Right lobe of liver (tissue), 6 donors: Measurements from ENCODE around the gene TBX2. TPM values are rescaled to one million over a fixed set of nuclear protein-coding genes. Genes with fewer than 3 reads are reported as not detected.
"Not testable (repeated sequence)": the region's sequence is repeated elsewhere in the genome, so short reads cannot be mapped to it uniquely, and the experiment has no call there.

Source experiments
- ATAC-seq, 4 donors: fragments of 200-7000 bp; cut with Tn5 transposase; one replicate each; pipeline ENCODE4 v1.9.1; 2020; ENCODE audit warnings: mild to moderate bottlenecking in 4 of 4, moderate library complexity in 4 of 4
- DNase-seq, 3 donors: peaks; one replicate each; pipeline ENCODE4 v3.0.0-alpha.2; 2020
- H3K27ac ChIP-seq, 3 donors: fragments of 200-600 bp; one replicate each; pipeline ENCODE4 v1.8.0; 2022
- H3K27me3 ChIP-seq, 2 donors: fragments of 200-600 bp; one replicate each; pipeline ENCODE4 v1.8.0; 2022
- H3K36me3 ChIP-seq, 4 donors: fragments of 200-600 bp; sonication (generic) in 1 of 4; one replicate each; pipeline versions ENCODE4 v1.5.1 to v1.8.0; 2017 to 2022; ENCODE audit warnings: control low read depth in 1 of 4
- H3K4me1 ChIP-seq, 4 donors: fragments of 200-600 bp; sonication (generic) in 1 of 4; one replicate each; pipeline versions ENCODE4 v1.5.1 to v1.8.0; 2017 to 2022; ENCODE audit warnings: control low read depth in 1 of 4
- H3K4me3 ChIP-seq, 3 donors: fragments of 200-600 bp; one replicate each; pipeline ENCODE4 v1.8.0; 2022
- H3K9me3 ChIP-seq, 4 donors: fragments of 200-600 bp; sonication (generic) in 1 of 4; one replicate each; pipeline versions ENCODE4 v1.5.1 to v1.8.0; 2017 to 2022; ENCODE audit warnings: control low read depth in 1 of 4
- POLR2A ChIP-seq: fragments of 450-650 bp; IDR thresholded peaks from one replicate; pipeline ENCODE4 v1.6.1; 2017; ENCODE audit warnings: antibody characterized with exemption, mild to moderate bottlenecking
- WGBS: methylation state at CpG from one replicate; pipeline ENCODE4 v1.1.6; 2018; ENCODE audit warnings: low coverage, low lambda C conversion rate; ENCODE audit not compliant: insufficient coverage; ENCODE audit errors: missing lambda C conversion rate; 5-methylcytosine and 5-hydroxymethylcytosine counted together
- intact Hi-C, 2 donors: fragments of 100-400 bp; cut with DNase I; formaldehyde crosslinking; loops; one replicate each; pipeline versions ENCODE4 v1.11.2 to v1.14.1; 2022
- total RNA-seq, 6 experiments: library from RNA; depleted of rRNA in 2 of 6; stranded (reverse); fragments of >200 nt in 2 of 6; fragmentation: NEBNext Ultra II Directional in 3 of 6; extraction: Animal tissue kit (Norgen Biotek cat#: 25700) in 3 of 6; gene quantifications; one replicate each; pipeline versions ENCODE4 v1.1.0 to v1.2.4, GENCODE V29; 2016 to 2023
- TF ChIP-seq, protein P1 (sequence below), 4 donors: fragments of 200-600 bp in 3 of 4; fragments of 450-650 bp in 1 of 4; IDR thresholded peaks; one replicate each; pipeline versions ENCODE4 v1.5.1 to v1.8.0; 2016 to 2022; ENCODE audit warnings: antibody characterized with exemption in 4 of 4, mild to moderate bottlenecking in 2 of 4
- donor health status: DM: no; HTN: yes; CAD: no.
- donor health status: DM: no; HTN: no; CAD: no.
- donor health status: DM: no; HTN: no; CAD: no.
- donor health status: DM: no; HTN: yes; CAD: no.
- donor health status: DM: no; HTN: yes; CAD: no.

Gene TBX2
- total RNA-seq, 6 experiments from 2014 or later, result 1.9 to 4.4 (median 2.7) TPM

DNA sequence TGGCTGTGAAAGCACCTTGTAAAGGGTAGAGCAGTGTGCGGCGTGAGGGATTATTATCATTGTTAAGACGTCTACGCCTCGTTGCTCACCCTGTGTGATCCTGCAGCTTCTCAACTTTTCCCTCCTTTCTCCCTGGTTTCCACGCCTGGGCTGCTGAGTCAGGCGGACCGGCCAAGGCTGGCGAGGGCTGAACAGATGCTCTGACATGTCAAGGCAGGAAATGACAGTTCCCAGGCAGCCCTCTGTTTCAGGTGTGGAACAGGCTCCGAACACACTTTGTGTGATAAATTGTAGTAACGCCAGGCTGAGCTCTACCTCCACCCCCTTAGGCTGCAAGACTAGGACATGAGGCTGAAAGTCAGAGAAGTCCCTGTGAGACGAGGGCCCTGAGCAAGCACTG is 46.0 kb upstream of the TBX2 start:
- WGBS, result 86% methylated on average over 4 of the region's 12 CpGs
- intact Hi-C loops, result no loop called here
- ATAC-seq (no peak), DNase-seq (no peak)
- H3K9me3 ChIP-seq, result no peaks in the 10 kb centered on the region
- no peak overlapping the region for H3K4me3 ChIP-seq
- no peaks in the 10 kb centered on the region for H3K4me1 ChIP-seq
- TF ChIP-seq POLR2A, result no peak
- TF ChIP-seq, protein P1, sequence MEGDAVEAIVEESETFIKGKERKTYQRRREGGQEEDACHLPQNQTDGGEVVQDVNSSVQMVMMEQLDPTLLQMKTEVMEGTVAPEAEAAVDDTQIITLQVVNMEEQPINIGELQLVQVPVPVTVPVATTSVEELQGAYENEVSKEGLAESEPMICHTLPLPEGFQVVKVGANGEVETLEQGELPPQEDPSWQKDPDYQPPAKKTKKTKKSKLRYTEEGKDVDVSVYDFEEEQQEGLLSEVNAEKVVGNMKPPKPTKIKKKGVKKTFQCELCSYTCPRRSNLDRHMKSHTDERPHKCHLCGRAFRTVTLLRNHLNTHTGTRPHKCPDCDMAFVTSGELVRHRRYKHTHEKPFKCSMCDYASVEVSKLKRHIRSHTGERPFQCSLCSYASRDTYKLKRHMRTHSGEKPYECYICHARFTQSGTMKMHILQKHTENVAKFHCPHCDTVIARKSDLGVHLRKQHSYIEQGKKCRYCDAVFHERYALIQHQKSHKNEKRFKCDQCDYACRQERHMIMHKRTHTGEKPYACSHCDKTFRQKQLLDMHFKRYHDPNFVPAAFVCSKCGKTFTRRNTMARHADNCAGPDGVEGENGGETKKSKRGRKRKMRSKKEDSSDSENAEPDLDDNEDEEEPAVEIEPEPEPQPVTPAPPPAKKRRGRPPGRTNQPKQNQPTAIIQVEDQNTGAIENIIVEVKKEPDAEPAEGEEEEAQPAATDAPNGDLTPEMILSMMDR (IDR thresholded peaks at IDR 0.05), result no peak
- no peaks in the 10 kb centered on the region for H3K36me3 ChIP-seq
- no peaks in the 10 kb centered on the region for H3K27me3 ChIP-seq
- H3K27ac ChIP-seq, result no peak overlapping the region

GRCh38 chr17:61354895-61355874 is 44.5 kb upstream of the TBX2 start:
- H3K4me1 ChIP-seq, result no peaks in the 10 kb centered on the region
- intact Hi-C loops, result no loop called here
- no peak overlapping the region for H3K4me3 ChIP-seq
- H3K9me3 ChIP-seq, result no peaks in the 10 kb centered on the region
- no peak overlapping the region for H3K27ac ChIP-seq
- 81% methylated on average over 8 of the region's 10 CpGs for WGBS
- no peaks in the 10 kb centered on the region for H3K27me3 ChIP-seq
- no peak for TF ChIP-seq POLR2A
- TF ChIP-seq, protein P1 (IDR thresholded peaks at IDR 0.05), result no peak
- no peaks in the 10 kb centered on the region for H3K36me3 ChIP-seq
- ATAC-seq (no peak), DNase-seq (no peak)

- ATAC-seq, H3K27me3 ChIP-seq, H3K27ac ChIP-seq, intact Hi-C loops, H3K9me3 ChIP-seq, H3K4me1 ChIP-seq, DNase-seq, H3K36me3 ChIP-seq, H3K4me3 ChIP-seq: not testable (repeated sequence)
- WGBS, result 83% methylated on average over 2 of the region's 3 CpGs
These were observed 42.6 kb upstream of the TBX2 start for GRCh38 chr17:61357061-61357460.

- H3K27ac ChIP-seq, DNase-seq, H3K4me3 ChIP-seq, H3K9me3 ChIP-seq, intact Hi-C loops, ATAC-seq, H3K27me3 ChIP-seq, H3K36me3 ChIP-seq, H3K4me1 ChIP-seq: not testable (repeated sequence)
- 95% methylated on average over 9 of the region's 9 CpGs for WGBS
These were observed 40.1 kb upstream of the TBX2 start for GRCh38 chr17:61359513-61359912.

GRCh38 chr17:61360318-61360943 is 39.2 kb upstream of the TBX2 start:
- 88% methylated on average over 3 of the region's 3 CpGs for WGBS
- Histone ChIP-seq H3K4me1 (no peaks in the 10 kb centered on the region), H3K36me3 (no peaks in the 10 kb centered on the region)

More at GRCh38 chr17:61360318-61360943, 39.2 kb upstream of the TBX2 start:
- Histone ChIP-seq H3K4me3 (no peak overlapping the region), H3K27ac (no peak overlapping the region), H3K9me3 (no peaks in the 10 kb centered on the region), H3K27me3 (no peaks in the 10 kb centered on the region)
- intact Hi-C loops, result no loop called here
- TF ChIP-seq, protein P1 (IDR thresholded peaks at IDR 0.05), result no peak
- no peak for DNase-seq
- ATAC-seq, result no peak
